ENCODE data around the gene IRF9.
"Not testable (repeated sequence)": the region's sequence is repeated elsewhere in the genome, so short reads cannot be mapped to it uniquely, and the experiment has no call there.

The IRF9 gene

GRCh38 chr14:24195186-24196070 lies 34.4 kb downstream of the IRF9 start, which contains the start of gene TM9SF1:
TM9SF1 (minus strand) TSS chr14:24195441; CDS start chr14:24195019, 422 bp downstream.
- DNase-seq: peak; percentile 87

- no peak for DNase-seq
Observed at GRCh38 chr14:24196071-24197055, 35.3 kb downstream of the IRF9 start.

- no peak for DNase-seq
Observed at GRCh38 chr14:24197056-24197450, 36.0 kb downstream of the IRF9 start.

GRCh38 chr14:24198814-24199524 lies 37.9 kb downstream of the IRF9 start:
- DNase-seq: no peak

GRCh38 chr14:24202538-24202937 lies 41.5 kb downstream of the IRF9 start:
- not testable (repeated sequence) for DNase-seq

- DNase-seq: not testable (repeated sequence)
Observed at GRCh38 chr14:24203249-24203886, 42.3 kb downstream of the IRF9 start.

GRCh38 chr14:24204163-24205146 lies 43.4 kb downstream of the IRF9 start:
- no peak for DNase-seq

- no peak for DNase-seq
Observed at GRCh38 chr14:24206260-24207103, 45.4 kb downstream of the IRF9 start.

GRCh38 chr14:24207104-24207551 lies 46.1 kb downstream of the IRF9 start:
- no peak for DNase-seq

- no peak for DNase-seq
Observed at GRCh38 chr14:24207625-24208024, 46.6 kb downstream of the IRF9 start.

GRCh38 chr14:24211311-24211710 lies 50.2 kb downstream of the IRF9 start:
- no peak for DNase-seq

GRCh38 chr14:24212924-24213865 lies 52.1 kb downstream of the IRF9 start, which contains the start of gene CHMP4A:
CHMP4A (minus strand) TSS chr14:24213488; CDS start chr14:24213439, 49 bp downstream.
- peak; percentile 97 for DNase-seq

- DNase-seq: no peak
Observed at GRCh38 chr14:24213866-24214662, 53.0 kb downstream of the IRF9 start.

GRCh38 chr14:24215495-24216344 lies 54.7 kb downstream of the IRF9 start, which contains the start of gene MDP1:
MDP1 (minus strand) TSS chr14:24216066; CDS start chr14:24215955, 111 bp downstream.
- DNase-seq: peak; percentile 80
